GM19467 (cell line): Measurements from ENCODE around the gene PEX1.
"Not testable (repeated sequence)": the region's sequence is repeated elsewhere in the genome, so short reads cannot be mapped to it uniquely, and the experiment has no call there.

Experiments
- ATAC-seq: cut with Tn5 transposase; IDR thresholded peaks from one replicate; pipeline ENCODE4 v1.9.1; 2021; ENCODE audit warnings: mild to moderate bottlenecking, moderate library complexity; ENCODE audit not compliant: unreplicated experiment

The PEX1 gene

DNA sequence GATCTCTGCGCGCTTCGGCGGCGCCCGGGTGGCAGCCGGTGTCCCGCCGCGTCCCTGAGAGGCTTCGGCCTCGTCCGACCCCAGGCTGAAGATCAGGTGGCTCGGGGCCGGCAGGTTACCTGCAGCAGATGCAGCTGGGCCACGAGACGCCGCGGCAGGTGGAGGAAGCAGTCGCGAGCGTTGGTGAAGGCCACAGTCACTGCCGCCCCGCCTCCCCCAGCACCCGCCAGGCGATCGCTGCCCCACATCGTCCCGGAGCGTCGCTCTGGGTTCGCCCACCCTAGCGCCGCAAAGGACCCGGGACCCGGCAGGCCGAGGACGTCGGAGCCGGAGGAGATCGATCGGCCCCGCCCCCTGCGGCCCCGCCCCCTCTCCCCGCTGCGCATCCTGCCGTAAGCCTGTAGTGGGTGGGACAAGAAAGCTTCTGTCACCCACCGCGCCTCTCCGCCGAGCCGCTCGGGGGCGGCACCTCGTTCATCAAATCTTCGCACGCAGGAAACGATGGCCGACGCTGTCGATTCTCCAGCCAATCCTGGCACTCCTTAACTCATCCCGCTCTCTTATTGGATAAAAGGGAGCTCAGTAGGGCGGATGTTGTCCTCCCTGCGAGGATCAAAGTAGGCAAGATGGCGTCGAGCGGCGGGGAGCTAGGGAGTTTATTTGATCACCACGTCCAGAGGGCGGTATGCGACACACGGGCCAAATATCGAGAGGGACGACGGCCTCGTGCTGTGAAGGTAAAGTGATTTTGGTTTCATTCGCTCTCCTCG, at the start of gene PEX1, which contains the start of gene RBM48:
PEX1 (minus strand) TSS at position 333 of the 770 bp plus-strand sequence; CDS start at position 248, 85 bp downstream.
RBM48 (plus strand) TSS at position 608 of the 770 bp plus-strand sequence; CDS start at position 627, 19 bp downstream.
- ATAC-seq: peak; percentile 93

DNA sequence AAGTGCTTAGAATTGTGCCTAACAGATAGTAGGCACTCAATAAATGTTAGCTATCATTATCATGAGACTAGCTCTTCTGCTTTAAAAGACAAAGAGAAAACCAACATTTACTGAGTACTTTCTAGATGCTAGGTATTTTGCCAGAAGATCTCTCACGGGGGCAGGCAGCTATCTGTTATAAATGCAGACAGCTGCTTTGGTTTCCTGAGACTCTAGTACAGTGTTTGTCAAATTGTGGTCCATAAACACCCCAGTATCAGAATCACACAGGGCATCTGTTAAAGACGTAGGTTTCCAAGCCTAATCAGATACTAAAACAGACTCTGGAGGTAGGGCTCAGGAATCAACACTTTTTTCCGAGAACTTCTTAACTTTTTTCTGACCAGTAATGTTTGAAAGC, 48.0 kb upstream of the PEX1 start:
- ATAC-seq: no peak

DNA sequence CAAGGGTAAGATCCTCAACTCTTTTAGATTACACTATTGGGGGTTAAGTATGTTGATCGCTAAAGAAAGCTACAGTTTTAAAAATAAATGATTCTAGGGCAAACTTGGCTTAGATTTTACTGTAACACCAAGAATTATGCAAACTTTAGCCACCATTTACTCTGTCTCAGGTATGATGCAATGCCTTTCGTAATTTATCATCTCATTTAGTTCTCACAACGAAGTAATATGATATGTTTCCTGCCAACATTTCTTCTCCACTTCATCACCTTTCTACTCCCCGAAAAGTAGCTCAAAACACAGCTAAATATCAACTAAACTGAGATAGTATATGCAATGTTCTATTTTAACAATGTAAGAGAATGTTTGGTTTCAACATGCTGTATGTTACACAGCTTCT, 40.8 kb upstream of the PEX1 start:
- no peak for ATAC-seq

DNA sequence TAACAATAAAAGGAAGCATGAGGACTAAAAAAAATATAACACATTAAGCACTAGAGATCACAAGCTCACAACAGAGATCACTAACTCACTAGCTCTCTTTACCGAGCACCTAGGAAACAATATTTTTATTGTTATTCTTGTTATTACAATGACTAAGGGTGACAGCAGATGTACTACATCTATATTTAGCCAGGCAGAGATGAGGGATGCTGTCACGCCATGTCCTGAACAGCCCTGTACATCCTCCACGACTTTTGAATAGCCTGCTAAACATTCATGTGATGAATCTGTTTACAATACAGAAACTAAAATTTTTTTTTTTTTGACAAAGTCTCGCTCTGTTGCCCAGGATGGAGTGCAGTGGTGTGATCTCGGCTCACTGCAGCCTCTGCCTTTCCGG, 39.1 kb upstream of the PEX1 start:
- ATAC-seq: no peak

DNA sequence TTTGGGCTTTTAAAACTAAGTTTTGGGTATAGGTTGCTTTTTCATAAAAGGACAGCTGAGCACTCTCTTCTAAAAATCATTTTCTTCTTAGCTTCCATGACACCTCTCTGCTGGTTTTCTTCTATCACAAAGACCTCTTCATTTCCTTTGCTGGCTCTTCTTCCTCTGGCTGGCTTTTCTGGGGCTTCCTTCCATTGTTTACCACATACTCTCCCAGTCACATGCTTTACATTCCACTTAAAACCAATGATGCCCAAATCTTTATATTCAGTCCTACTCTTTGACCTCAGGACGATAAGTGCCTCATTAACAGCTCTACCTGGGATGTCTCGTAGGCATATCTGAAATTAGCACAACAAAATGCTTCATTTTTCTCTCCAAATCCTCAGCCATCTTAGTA, 35.0 kb upstream of the PEX1 start:
- ATAC-seq: no peak

DNA sequence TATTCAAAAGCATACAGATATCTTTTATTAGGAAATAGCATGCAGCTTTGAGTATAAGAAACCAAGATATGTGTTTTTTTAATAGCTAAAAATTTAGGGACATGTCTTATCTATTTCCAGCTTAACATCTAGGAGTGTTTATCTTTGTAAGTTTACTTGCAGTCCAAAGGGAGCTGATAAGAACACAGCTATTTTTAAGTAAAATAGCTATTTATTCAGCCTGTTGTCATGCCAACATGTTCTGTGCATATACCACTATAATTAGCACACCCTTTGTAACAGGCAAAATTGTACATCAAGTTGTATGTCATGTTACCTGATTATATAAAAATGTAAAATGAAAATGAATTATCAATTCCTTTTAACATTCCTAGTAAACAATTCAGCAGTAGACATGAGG, 32.3 kb upstream of the PEX1 start:
- ATAC-seq: no peak

DNA sequence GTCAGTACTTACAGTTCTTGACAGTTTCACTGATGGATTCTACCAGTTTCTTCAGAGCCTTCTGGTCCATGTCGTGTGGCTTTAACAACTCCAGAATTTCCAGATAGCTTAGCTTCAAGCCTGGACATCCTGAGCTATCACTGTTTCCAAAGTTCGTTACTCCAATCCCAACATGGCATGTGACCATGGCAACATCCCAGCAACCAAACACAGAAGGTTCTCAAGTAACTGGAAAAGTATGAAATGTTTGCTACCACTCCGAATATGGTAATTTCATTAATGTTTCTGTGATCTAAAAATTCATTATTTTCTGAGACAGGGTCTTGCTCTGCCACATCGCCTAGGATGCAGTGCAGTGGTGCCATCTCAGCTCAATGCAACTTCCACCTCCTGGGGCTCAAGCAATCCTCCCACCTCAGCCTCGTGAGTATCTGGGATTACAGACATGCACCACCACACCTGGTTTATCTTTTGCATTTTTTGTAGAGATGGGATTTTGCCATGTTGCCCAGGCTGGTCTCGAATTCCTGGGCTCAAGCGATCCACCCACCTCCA, 29.6 kb upstream of the PEX1 start:
- no peak for ATAC-seq

DNA sequence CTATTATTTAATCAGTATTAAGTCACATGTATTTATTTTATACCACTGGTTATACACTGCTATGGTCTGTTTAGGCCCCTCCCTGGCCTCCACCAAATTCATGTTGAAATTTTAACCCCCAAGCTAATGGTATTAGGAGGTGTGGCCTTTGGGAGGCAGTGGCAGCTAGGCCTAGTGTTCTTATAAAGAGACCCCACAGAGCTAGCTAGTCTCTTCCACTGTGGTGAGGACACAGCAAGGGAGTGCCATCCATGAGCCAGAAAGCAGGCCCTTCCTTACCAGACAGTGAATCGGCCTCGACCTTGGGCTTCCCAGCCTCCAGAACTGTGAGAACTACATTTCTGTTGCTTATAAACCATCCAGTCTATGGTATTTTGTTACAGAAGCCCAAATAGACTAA, 28.9 kb upstream of the PEX1 start:
- no peak for ATAC-seq

DNA sequence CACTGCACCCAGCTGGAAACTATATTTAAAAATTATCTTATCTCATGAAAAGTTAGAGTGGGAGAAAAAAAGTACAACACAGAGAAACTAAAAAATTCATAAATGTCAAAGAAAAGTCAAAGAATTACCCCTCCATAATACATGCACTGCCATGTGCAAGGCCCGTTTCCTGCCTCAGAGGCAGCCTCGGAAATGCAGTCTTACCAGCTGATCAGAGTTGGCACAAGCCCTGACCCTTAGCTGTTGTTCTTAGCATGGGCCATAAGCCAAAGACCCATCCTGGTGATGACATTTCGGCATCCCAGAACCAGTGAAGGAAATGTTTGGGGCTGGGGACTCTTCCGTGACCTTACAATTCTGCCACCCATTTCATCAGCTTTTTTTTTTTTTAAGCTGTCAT, 21.9 kb upstream of the PEX1 start:
- no peak for ATAC-seq

DNA sequence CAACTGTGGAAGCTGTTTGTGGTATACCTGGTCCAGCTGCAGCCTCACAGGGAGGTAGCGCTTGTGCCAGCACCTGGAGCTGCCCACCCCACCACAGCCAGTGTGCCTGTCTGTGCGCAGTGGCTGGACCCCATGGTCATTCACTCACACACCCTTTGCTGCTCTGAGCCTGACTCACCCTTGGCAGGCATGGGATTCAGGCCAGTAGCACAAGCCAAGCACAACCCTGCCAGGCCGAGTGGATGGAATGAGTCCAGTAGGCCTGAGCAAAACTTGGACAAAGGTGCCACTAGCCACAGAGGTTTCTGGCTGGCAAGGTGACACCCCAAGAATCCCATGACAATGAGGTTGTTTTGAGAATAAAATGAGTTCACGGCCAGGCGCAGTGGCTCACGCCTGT, 19.3 kb upstream of the PEX1 start:
- ATAC-seq: no peak

DNA sequence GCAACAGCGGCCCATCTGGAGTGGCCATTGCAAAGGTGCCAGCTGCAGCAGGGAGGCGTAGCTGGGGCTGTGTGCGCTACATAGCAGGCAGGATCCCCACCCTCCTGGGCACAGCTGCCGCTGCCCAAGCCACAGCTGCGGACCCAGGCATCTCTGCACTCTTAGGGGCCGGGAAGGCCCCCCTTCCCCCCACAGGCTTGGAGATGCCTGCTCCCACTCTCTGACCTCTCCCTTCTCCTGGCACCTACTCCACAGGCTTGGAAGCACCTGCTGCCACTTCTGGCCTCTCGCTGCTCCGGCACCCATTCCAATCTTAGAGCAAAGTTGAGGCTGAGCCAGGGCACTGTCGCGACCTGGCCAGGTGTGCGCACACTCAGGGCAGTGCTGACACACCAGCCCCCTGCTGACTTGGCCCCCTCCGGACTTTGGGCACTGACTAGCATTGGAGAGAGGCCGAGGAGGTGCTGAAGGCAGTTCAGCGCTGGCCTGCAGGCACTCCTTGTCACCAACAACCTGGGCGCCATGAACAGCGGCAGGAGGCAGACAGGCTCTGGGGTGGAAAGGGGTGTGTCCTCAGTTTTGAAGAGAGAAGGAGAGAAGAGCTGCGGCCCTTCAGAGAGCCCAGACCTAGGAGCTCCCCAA, 18.7 kb upstream of the PEX1 start:
- no peak for ATAC-seq

DNA sequence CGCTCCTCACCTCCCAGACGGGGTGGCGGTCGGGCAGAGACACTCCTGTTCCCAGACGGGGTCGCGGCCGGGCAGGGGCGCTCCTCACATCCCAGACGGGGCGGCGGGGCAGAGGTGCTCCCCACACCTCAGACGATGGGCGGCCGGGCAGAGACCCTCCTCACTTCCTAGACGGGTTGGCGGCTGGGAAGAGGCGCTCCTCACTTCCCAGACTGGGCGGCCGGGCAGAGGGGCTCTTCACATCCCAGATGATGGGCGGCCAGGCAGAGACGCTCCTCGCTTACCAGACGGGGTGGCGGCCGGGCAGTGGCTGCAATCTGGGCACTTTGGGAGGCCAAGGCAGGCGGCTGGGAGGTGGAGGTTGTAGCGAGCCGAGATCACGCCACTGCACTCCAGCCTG, 16.8 kb upstream of the PEX1 start:
- not testable (repeated sequence) for ATAC-seq

DNA sequence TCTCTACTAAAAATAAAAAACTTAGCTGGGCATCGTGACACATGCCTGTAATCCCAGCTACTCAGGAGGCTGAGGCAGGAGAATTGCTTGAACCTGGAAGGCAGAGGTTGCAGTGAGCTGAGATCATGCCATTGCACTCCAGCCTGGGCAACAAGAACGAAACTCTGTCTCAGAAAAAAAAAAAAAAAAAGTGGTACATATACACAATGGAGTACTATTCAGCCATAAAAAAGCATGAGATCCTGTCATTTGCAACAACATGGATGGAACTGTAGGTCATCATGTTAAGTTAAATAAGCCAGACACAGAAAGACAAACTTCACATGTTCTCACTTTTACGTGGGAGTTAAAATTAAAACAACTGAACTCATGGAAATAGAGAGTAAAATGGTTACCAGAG, 15.2 kb upstream of the PEX1 start:
- ATAC-seq: not testable (repeated sequence)

DNA sequence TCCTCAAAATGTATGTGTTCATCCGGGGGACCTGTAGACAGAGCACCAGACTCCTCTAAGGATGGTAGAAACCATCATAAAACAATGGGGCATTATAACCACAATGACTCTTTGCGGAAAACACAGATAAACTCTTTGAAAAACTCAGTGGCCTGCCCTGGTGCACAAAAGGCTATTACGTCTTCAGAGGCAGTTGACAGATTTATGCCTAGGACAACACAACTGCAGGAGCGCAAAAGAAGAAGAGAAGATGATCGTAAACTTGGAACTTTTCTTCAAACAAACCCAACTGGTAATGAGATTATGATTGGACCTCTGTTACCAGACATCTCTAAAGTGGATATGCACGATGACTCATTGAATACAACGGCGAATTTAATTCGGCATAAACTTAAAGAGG, 6.3 kb upstream of the PEX1 start:
- no peak for ATAC-seq

DNA sequence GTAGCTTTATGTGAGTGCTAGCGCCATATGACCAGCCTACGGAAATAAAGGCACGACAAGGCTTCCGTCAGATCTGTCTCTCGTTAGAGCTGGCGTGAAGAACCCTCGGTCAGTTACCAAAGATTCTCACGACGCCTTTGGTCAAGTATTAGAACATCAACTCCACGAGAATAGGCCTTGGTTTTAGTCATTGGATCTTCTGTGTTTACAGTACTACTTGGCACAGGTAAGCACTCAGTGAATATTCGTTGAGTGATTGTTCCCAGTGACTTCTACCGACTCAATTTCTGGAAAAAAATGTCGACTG, 591 bp upstream of the PEX1 start:
- peak; percentile 14 for ATAC-seq

DNA sequence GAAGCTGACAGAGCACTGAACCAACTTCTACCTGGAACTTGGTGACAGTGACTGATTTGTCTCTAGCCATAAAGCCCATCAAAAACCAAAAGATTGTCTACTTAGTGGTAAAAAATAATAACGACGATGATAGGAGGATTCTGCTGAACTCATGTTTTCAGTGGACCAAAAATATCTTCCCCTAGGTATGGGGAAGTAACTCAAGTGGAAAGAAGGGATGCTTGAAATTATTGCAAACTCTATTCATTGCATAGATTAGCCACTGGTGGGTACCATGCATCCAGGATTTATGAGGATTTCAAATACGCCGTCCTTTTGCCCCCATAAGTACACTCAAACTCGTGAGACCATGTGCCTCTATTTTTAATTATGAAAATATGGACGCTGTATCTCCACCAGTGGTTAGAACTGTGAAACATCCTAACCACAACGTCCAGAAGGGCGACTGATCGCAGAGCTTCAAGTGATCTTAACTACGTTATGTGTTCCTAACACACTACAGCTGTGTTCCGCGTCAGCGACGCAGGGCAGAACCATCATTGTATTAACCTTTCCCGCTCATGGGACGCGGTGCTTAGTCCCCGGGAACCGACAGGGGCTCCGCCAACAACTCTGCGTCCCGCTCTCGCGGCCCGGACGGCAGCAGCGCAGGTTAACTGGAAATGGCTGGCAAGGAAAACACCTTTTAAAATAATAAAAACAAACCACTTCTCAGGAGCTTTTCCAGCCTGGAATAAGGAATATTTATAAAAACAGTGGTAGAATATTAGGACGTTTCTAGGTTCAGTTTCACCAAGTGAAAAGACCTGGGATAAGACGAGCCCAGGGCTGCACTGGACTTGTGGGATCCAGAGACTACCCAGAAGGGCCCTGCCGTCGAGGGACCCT, 776 bp downstream of the PEX1 start:
- ATAC-seq: peak; percentile 32

DNA sequence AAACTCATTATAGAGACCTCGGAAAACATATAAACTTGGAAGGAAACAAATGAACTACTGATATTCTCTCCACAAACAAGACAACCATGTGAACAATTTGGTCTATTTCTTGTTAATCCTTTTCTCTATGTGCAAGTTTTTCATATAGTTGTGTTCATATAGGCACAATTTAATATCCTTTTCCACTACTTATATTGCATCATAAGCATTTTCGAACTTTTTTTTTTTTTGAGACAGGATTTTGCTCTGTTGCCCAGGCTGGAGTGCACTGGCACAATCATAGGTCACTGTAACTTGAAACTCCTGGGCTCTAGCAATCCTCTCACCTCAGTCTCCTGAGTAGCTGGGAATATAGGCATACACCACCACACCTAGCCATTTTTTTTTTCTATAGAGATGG, 5.2 kb downstream of the PEX1 start:
- ATAC-seq: no peak

DNA sequence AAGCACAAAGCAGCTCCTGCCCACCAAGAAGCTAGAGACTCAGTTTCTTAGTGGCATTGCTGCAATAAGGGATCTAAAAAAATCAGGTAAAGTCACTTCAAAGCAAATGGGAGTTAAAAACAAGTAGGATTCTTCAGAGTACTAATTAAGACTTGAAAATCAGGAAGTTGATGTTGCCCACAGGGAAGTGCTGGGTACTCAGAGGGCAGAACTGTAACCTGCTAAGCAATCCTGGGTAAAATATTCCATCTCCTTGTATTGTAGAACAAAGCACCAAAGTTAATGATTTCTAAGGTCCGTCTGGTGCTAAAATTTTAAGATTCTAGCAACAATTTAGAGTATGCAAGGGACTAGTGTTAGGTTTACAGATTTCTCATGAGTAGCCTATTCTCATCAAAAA, 8.3 kb downstream of the PEX1 start:
- no peak for ATAC-seq

DNA sequence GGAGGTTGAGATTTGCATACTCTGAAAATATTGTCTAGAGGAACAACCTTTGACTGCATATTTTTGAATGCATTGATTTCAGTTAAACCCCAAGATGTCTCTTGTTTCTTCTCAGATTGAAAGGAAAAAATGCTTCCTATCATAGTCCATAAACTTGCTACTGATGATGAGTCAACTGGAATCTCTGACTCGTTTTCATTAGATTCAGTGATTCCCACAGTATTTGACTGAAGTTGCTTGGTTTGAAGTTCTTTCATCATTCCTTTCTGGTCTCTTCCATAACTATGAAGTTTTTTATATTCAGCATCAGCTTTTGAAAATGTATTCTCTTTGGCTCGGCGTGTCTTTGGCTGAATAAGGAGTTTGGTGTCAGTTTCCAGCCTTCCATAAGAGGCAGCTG, 10.7 kb downstream of the PEX1 start:
- no peak for ATAC-seq

DNA sequence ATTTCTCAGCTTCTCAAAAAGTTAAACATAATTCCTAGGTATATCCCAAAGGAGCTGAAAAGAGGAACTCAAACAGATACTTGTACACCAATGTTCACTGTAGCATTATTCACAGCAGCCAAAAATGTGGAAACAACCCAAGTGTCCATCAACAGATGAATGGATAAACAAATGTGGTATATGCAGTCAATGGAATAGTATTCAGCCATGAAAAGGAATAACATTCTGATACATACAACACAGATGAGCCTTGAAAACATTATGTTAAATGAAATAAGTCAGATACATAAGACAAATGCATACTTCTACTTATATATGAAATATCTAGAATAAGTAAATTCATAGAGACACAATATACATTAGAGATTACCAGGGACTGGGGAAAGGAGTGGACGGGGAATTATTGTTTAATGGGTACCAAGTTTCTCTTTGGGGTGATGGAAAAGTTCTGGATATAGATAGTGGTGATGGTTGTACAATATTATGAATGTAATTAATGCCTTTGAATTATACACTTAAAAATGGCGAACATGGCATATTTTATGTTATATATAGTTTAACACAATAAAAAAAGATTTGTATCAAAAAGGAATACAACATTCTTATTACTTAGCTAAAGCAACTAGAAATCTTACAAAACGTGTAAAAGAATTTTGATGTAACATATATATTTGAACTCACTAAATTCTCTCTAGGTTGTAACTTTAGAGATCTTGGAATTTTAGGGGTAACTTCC, 15.0 kb downstream of the PEX1 start:
- ATAC-seq: no peak

DNA sequence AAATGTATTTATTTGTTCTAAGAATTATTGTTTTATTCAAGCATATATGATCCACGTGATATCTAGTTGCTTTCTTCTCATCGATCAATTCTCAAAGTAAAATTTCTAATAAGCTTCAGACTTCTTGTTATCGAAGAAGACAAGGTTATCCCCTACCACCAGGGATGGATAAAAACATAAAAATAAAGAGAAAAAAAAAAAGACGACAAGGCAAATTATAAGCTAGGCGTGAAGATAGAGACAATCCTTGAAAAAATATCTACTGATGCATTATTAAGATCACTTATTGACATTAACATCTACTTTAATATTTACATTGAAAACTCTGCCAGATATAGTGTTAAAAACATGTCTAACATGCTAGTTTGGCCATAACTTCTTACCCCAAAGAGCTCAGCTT, 19.4 kb downstream of the PEX1 start:
- no peak for ATAC-seq
